ENCODE data around the gene UBALD2.

DNA sequence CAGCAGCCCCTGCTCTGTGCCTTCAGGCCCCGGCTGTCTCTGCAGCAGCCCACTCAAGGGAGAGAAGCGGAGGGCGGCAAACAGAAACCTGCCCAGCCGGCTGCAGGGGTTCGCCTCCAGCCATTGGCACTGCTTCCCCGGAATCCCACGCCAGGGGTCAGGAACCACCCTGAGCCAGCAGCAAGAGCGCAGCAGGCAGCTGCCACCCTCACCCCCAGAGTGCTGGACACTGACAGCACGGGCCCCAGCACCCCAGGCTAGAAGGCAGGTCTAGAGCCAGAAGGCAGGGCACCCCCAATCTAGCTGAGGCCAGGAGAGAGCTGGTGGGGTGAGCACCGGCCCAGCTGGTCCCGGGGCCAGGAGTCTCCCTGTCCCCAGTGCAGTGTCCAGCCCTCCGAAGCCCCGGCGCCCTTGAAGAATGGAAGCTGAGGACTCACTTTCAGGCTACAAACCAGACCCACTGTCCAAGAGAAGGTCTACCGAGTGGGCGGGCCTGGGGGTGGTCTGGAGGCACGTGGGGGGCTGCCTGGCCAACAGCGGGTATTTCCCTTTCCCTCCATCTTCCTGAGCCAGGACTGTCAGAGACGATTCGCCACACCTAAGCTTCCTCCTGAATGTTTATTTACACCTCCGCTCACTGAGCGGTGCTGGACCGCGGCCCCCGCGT is 8.4 kb downstream of the UBALD2 start:
- TF ChIP-seq CTCF (IDR thresholded peaks at IDR 0.05; ENCODE audit: insufficient read depth, low read length) (no peak), SPI1 (IDR thresholded peaks at IDR 0.05; ENCODE audit: borderline replicate concordance, low read depth) (no peak)
